HG03442 (cell line): Measurements from ENCODE around the gene ZNF19.

Source experiments
- ATAC-seq: cut with Tn5 transposase; IDR thresholded peaks from one replicate; pipeline ENCODE4 v1.9.1; 2021; ENCODE audit warnings: mild to moderate bottlenecking, moderate library complexity; ENCODE audit not compliant: unreplicated experiment

ZNF19 gene

GRCh38 chr16:71443714-71444113 is 45.4 kb downstream of the ZNF19 start:
- no peak for ATAC-seq

GRCh38 chr16:71442051-71442440 is 47.1 kb downstream of the ZNF19 start, which contains the start of gene TLE7:
Gene TLE7 (minus strand): TSS chr16:71442054. CDS start chr16:71433324, 8,730 bp downstream.
- ATAC-seq, result no peak

GRCh38 chr16:71441348-71442050 is 47.6 kb downstream of the ZNF19 start:
- no peak for ATAC-seq

DNA sequence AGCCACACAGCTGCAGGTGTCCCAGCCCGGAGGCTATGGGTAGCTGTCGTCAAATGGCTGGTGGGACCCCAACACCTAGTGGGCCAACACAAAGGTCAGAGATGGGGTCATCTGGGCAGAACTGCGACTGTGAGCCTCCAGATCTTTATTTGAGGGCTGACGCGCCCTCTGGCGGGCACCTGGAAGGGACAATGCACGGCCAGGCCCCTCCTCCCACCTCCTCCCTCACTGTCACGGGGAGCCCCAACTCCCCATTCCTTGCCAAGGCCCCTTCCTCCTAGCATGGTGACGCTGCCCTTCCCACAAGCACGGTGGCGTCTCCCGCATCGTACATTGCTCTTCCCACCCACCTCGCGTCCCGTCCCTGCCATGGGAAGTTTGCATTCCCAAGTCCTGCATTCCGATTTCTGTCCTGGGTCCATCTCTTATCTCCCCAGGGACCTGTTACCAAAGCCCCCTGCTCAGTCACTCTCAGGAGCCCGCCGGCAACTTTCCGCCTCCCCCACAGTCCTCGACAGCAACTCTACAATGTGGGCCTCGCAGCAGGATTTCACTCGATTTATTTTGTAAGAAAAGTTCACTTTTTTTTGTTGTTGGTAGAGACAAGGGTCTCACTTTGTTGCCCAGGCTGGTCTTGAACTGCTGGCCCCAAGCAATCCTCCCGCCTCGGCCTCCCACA is 48.3 kb downstream of the ZNF19 start:
- no peak for ATAC-seq

- ATAC-seq, result no peak
Observed at GRCh38 chr16:71439523-71439922, 49.6 kb downstream of the ZNF19 start.

DNA sequence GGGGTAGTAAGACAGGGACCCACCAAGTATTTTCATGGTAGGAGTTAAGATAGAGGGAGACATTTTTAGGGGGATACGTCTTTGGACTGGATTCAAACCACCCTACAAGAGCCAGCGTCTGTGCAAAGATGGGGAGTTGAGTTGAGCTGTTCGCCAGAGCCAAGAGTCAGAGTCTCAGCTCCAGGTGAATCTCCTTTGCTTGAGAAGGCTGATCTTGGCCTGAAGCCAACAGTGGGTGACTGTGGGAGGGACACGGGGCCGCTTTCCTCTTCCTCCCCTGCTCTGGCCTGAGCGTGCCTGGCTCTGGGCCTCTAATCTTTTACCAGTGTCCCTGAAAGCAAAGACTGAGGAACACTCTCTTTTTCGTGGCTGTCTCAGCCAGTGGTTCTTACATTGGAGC is 52.7 kb downstream of the ZNF19 start:
- ATAC-seq, result no peak

GRCh38 chr16:71432906-71433305 is 56.2 kb downstream of the ZNF19 start:
- ATAC-seq, result no peak

DNA sequence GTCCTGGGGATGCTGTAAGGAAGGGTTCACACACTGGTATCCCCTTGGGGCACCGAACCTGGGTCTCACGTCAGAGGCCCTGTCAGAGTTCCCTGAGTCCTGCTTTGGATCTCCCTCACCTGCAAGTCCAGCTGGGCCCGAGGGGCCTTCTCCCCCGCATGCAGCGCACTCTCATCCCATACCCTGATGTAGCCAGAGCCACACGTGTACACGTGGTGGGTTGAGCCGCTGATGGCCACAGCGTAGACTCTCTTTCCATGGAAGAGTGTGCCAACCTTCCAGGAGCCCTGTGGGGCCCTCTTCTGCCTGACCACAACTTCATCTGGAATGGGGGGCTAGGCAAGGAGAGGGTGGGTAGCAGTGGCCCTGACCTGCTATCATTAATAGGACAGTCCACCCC is 57.1 kb downstream of the ZNF19 start:
- ATAC-seq, result no peak

DNA sequence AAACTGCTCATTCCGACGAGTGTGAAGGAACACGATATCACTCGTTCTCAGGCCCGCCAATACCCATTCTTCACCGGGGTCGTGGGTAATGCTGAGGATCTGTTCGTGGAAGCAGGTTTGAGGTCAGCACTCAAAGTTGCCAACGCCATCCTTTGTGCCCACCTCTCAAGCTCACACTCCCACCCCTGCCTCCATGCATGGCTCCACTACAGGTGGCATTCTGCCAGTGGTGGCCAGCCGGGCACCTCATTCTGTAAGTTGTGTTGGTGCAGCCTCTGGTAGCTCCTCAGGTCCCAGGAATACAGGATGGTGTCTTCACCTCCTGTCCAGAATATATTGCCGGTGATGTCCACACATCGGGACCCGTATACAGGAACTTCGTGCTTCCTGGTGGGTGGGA is 57.9 kb downstream of the ZNF19 start:
- no peak for ATAC-seq

DNA sequence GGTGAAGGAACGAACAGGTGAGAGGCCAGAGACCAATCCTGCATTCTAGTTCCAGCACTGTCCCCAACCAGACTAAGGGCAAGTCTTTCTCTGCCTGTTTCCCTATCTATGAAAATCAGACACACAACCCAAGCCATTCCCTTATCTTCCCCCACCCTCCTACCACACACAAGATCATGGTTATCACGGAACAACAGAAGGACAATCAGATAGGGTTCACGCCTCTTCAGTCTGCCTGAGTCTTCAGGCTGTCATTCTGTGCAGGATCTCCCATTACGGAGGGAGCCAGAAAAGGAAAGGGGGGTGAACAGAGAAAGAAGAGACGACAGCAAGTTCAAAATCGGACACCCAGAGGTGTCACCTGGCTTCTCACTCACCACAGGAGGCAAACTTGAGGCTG is 58.4 kb downstream of the ZNF19 start:
- no peak for ATAC-seq

DNA sequence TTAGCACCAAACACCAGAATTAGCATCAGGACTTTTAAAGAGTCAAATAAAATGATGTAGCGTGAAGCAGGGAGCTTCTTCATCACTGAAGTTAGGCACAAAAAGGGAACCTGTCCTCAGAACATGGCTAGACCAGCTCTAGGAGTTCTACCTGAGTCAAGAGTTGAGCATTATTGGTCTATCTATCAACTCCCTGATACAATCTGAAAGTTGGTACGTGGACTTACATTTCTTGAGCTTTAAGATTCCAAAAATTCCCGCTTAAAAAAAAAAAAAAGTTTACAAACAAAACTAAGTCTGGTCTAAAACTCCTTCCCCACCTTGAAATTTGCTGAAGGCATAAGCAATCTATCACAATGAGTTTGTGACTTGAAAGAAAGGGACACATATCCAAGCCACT is 59.5 kb downstream of the ZNF19 start:
- no peak for ATAC-seq

DNA sequence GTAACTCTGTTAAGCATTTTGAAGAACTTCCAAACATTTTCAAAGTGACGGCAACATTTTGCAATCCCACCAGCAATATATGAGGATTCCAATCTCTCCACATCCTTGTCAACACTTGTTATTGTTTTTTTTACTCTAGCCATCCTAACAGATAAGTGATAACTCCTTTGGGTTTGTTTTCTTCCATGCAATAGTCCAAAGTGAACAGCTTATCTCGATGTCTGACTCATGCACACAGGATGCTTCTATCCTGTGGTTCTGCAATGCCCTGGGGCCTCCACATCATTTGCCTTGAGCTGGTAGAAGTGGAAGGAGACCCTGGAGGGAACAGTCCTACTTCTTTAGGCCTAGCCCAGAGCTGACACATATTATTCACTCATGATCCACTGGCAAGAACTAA is 60.2 kb downstream of the ZNF19 start:
- no peak for ATAC-seq

- ATAC-seq, result no peak
Observed at GRCh38 chr16:71428385-71428784, 60.7 kb downstream of the ZNF19 start.

DNA sequence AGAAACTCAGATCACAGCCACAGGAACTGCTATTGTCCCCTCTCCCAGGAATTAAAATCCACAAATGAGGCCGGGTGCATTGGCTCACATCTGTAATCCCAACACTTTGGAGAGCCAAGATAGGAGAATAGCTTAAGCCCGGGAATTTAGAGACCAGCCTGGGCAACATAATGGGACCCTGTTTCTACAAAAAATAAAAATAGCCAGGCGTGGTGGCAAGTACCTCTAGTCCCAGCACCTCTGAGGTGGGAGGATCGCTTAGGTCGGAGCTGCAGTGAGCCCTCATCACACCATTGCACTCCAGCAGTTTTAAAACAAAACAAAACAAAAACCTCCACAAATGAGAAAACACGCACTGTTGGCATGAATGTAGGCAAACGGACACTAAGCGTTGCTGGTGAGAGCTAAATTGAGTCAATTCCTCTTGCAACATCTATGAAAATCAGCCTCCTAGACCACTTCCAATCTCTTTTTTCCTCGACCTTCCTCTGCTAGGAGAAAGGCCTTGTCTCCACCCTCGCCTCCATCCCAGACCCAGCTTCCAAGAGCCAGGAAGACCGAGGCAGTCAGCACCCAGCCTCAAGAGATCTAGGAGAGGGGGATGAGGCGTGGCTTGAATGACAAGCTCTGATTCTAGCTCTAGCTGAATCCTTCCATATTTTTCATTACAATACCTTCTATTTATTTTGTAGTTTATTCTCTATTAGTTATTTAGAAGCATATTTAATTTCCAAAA is 62.1 kb downstream of the ZNF19 start:
- ATAC-seq, result peak; percentile 20

DNA sequence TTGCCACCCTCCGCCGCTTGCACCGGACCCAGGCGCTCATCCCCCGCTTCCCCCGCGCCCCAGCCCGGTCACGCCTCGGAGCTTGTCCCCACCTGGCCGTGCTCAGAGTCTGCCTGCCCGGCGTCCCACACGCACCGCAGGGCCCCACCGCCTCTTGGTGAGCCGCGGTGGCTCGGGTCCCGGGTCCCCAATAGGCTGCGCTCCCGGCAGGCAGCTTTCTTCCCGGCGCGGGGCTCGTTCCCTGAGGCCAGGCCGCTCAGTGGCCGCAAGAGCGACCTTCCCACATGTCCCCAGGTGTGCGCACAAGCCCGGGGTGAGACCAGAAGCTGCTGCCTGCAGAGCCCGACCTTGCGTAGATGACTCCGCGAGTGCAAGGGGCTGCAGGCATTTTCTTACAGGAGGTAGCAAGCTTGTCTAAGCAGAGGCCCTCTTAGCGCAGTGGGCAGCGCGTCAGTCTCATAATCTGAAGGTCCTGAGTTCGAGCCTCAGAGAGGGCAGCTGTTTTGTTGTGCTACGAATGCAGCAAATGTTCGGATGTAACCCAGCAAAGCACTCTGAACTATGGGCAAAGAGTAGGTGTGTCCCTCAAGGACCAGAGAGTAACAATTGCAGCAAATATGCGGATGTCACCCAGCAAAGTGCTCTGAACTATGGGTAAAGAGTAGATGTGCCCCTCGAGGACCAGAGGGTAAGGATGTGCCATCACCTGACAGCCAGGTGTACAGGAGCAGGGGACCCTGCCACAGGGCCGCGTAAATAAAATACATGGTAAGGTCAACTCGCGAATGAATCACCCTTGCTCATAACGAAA is 62.9 kb downstream of the ZNF19 start:
- ATAC-seq, result peak; percentile 53

DNA sequence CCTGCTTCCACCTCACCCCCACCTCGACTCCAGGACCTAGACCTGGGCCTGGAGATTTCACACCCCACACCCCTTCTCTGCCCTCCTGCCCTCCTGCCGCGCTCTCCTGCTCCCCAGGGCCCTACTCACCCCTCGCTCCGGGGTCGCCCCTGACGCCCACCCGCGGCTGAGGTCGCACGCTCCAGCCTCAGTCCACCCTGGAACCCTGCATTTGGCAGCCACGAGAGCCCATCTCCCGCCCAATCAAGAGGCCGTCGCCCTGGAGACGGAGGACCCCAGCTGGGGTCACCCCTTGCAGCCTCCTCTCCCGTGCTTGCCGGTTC is 63.4 kb downstream of the ZNF19 start:
- ATAC-seq, result no peak

- ATAC-seq, result no peak
Observed at GRCh38 chr16:71424626-71425025, 64.5 kb downstream of the ZNF19 start.

GRCh38 chr16:71423865-71424264 is 65.3 kb downstream of the ZNF19 start:
- ATAC-seq, result no peak
